GM19438 (cell line): Measurements from ENCODE around the gene PTGER4.

ENCODE experiments used
- ATAC-seq: cut with Tn5 transposase; IDR thresholded peaks from one replicate; pipeline ENCODE4 v1.9.1; 2021; ENCODE audit warnings: low read depth; ENCODE audit not compliant: unreplicated experiment

Gene PTGER4

GRCh38 chr5:40669606-40670390 lies 9.9 kb upstream of the PTGER4 start:
- no peak for ATAC-seq

GRCh38 chr5:40672425-40672824 lies 7.3 kb upstream of the PTGER4 start:
- ATAC-seq = no peak

GRCh38 chr5:40674661-40675235 lies 5.0 kb upstream of the PTGER4 start:
- ATAC-seq = no peak

- no peak for ATAC-seq
These were observed 4.2 kb upstream of the PTGER4 start for GRCh38 chr5:40675396-40676133.

GRCh38 chr5:40676613-40677343 lies 2.9 kb upstream of the PTGER4 start:
- no peak for ATAC-seq

GRCh38 chr5:40677456-40677855 lies 2.3 kb upstream of the PTGER4 start:
- no peak for ATAC-seq

- ATAC-seq = no peak
These were observed 1.7 kb upstream of the PTGER4 start for GRCh38 chr5:40678026-40678425.

- ATAC-seq = no peak
These were observed 1.1 kb upstream of the PTGER4 start for GRCh38 chr5:40678460-40679147.

- ATAC-seq = peak; percentile 80
These were observed 385 bp upstream of the PTGER4 start for GRCh38 chr5:40679148-40679912.

- no peak for ATAC-seq
These were observed 1.1 kb downstream of the PTGER4 start for GRCh38 chr5:40680741-40681362.

- no peak for ATAC-seq
These were observed 1.8 kb downstream of the PTGER4 start for GRCh38 chr5:40681363-40682153.

- ATAC-seq = no peak
These were observed 2.7 kb downstream of the PTGER4 start for GRCh38 chr5:40682154-40683017.

- ATAC-seq = no peak
These were observed 3.6 kb downstream of the PTGER4 start for GRCh38 chr5:40683305-40683704.

GRCh38 chr5:40685193-40685592 lies 5.5 kb downstream of the PTGER4 start:
- ATAC-seq = no peak

- ATAC-seq = no peak
These were observed 6.3 kb downstream of the PTGER4 start for GRCh38 chr5:40685976-40686486.

GRCh38 chr5:40687321-40687720 lies 7.6 kb downstream of the PTGER4 start:
- no peak for ATAC-seq

GRCh38 chr5:40688127-40688761 lies 8.5 kb downstream of the PTGER4 start:
- ATAC-seq = peak; percentile 93
